Glutamatergic neuron (in vitro differentiated cells): ENCODE measurements around the gene NTM. TPM values are rescaled to one million over a fixed set of nuclear protein-coding genes. Genes with fewer than 3 reads are reported as not detected.

Source experiments
- DNase-seq: peaks from one replicate; pipeline ENCODE4 v3.0.0; 2022
- H3K27ac Mint-ChIP-seq: one replicate; pipeline ENCODE4 v1.8.0; 2020; ENCODE audit warnings: mild to moderate bottlenecking, mixed read lengths, inconsistent platforms; ENCODE audit not compliant: unreplicated experiment
- H3K27me3 Mint-ChIP-seq: one replicate; pipeline ENCODE4 v1.8.0; 2020; ENCODE audit warnings: mild to moderate bottlenecking, moderate library complexity, mixed read lengths, inconsistent platforms; ENCODE audit not compliant: unreplicated experiment
- H3K36me3 Mint-ChIP-seq: one replicate; pipeline ENCODE4 v1.8.0; 2020; ENCODE audit warnings: mild to moderate bottlenecking, mixed read lengths, inconsistent platforms; ENCODE audit not compliant: unreplicated experiment
- H3K4me1 Mint-ChIP-seq: one replicate; pipeline ENCODE4 v1.8.0; 2020; ENCODE audit warnings: mild to moderate bottlenecking, low read depth, mixed read lengths, inconsistent platforms; ENCODE audit not compliant: unreplicated experiment
- H3K4me3 Mint-ChIP-seq: one replicate; pipeline ENCODE4 v1.8.0; 2020; ENCODE audit warnings: mild to moderate bottlenecking, mixed read lengths, inconsistent platforms; ENCODE audit not compliant: unreplicated experiment
- H3K9me3 Mint-ChIP-seq: one replicate; pipeline ENCODE4 v1.8.0; 2020; ENCODE audit warnings: mild to moderate bottlenecking, moderate library complexity, mixed read lengths, inconsistent platforms; ENCODE audit not compliant: unreplicated experiment
- total RNA-seq: library from RNA; stranded (reverse); fragmentation: NEBNext Ultra II Directional; extraction: Animal tissue kit (Norgen Biotek cat#: 25700); gene quantifications from one replicate; pipeline ENCODE4 v1.2.1, GENCODE V29; 2021; ENCODE audit not compliant: unreplicated experiment
- TF ChIP-seq, protein P1 (sequence below): fragments of 200-600 bp; sonication (generic); IDR thresholded peaks from one replicate; pipeline ENCODE4 v1.5.0; 2021; ENCODE audit not compliant: partially characterized antibody, unreplicated experiment

NTM gene
- total RNA-seq, 1 donor from 2014 or later, result 1.2 TPM

DNA sequence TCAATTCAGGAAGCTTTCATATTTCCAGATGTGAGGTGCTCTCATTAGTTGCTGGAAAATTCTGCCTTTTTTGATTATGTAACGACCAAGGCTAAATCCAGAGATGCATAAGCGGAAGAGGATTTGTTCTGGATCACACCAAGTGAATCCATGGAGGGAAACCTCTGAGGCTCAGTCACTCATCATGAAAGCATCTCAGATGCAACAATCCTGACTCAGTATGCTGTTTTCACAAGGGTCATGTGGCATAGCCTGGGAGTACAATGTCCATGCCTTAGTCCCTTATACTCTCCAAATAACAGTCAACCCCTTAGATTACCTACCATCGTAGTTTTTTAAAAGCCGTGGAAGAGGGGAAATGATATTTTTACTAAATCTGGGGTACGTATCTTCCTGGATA lies 445.6 kb downstream of the NTM start:
- Mint-ChIP-seq H3K27me3 (no peaks in the 10 kb centered on the region), H3K27ac (no peak overlapping the region), H3K4me1 (peaks cover 2% of the 10 kb centered on the region), H3K36me3 (no peaks in the 10 kb centered on the region), H3K9me3 (no peaks in the 10 kb centered on the region), H3K4me3 (no peak overlapping the region)
- TF ChIP-seq, protein P1, sequence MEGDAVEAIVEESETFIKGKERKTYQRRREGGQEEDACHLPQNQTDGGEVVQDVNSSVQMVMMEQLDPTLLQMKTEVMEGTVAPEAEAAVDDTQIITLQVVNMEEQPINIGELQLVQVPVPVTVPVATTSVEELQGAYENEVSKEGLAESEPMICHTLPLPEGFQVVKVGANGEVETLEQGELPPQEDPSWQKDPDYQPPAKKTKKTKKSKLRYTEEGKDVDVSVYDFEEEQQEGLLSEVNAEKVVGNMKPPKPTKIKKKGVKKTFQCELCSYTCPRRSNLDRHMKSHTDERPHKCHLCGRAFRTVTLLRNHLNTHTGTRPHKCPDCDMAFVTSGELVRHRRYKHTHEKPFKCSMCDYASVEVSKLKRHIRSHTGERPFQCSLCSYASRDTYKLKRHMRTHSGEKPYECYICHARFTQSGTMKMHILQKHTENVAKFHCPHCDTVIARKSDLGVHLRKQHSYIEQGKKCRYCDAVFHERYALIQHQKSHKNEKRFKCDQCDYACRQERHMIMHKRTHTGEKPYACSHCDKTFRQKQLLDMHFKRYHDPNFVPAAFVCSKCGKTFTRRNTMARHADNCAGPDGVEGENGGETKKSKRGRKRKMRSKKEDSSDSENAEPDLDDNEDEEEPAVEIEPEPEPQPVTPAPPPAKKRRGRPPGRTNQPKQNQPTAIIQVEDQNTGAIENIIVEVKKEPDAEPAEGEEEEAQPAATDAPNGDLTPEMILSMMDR, result no peak
- DNase-seq, result no peak

DNA sequence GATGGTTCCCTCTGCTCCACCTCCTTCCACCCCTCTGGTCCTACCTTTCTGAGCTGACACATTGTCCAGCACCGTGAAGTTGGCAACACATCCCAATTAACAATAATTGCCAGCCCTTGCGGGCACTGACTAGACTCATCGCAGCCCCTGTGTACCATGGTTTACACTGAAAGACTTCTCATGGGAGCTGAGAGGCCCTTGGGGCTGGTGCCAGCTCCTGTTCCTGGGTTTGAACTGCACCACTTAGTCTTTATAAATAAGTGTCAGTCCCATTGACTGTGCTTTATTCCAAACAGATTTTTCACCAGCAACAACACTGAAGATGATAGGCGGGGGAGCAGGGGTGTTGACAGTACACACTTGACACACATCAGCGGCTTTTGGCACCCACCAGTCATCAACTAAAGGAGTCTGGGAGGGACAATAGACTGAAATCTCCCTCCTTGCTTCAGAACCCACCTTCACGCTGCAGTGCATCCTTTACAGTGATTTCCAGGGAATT lies 447.3 kb downstream of the NTM start:
- Mint-ChIP-seq H3K4me1 (peaks cover 2% of the 10 kb centered on the region), H3K36me3 (no peaks in the 10 kb centered on the region), H3K4me3 (no peak overlapping the region), H3K27me3 (no peaks in the 10 kb centered on the region), H3K9me3 (no peaks in the 10 kb centered on the region), H3K27ac (no peak overlapping the region)
- TF ChIP-seq, protein P1, result no peak
- no peak for DNase-seq

DNA sequence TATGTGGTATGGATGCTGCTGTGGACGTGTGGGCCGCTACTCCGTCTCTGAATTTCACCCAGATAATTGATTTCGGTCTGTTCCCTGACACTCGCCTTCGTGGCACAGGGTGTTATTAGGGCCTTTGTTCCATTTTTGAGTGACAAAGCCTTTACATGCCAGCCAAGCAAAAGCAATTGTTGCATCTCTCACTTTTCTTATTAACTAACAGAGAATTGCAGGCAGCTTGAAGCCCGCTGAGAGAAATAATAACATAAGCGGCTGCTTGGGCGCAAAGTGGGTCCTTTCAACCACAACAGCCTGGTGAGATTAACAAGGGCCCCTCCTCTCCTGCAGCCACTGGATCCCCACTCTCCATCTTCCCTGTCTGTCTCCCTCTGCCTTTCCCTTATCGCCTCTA lies 449.4 kb downstream of the NTM start:
- TF ChIP-seq, protein P1, result no peak
- H3K9me3 Mint-ChIP-seq, result no peaks in the 10 kb centered on the region
- no peak overlapping the region for H3K4me3 Mint-ChIP-seq
- DNase-seq, result no peak
- H3K27me3 Mint-ChIP-seq, result no peaks in the 10 kb centered on the region
- peaks cover 4% of the 10 kb centered on the region for H3K4me1 Mint-ChIP-seq
- H3K27ac Mint-ChIP-seq, result no peak overlapping the region
- no peaks in the 10 kb centered on the region for H3K36me3 Mint-ChIP-seq

DNA sequence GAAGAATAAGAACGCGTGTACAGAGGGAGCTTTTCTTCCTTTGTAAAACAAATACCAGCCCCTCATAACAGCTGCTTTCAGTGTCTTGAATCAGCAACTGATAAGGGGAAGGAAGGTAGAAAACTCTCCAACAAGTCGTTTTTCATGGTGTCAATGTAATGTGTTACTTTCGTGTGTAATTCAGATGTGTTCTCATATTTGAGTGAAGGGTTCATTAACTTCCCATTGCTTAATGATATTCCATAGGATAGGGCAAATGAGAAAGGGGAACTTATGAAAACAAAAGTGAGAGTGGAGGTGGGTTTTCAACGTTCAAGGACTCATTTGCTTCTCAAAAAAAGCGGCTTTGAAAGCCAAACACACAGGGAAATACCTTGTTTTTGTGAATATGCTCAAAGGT lies 452.1 kb downstream of the NTM start:
- TF ChIP-seq, protein P1, result no peak
- H3K4me3 Mint-ChIP-seq, result no peak overlapping the region
- DNase-seq, result no peak
- H3K36me3 Mint-ChIP-seq, result no peaks in the 10 kb centered on the region
- H3K27ac Mint-ChIP-seq, result no peak overlapping the region
- peaks cover 4% of the 10 kb centered on the region for H3K4me1 Mint-ChIP-seq
- H3K9me3 Mint-ChIP-seq, result no peaks in the 10 kb centered on the region
- no peaks in the 10 kb centered on the region for H3K27me3 Mint-ChIP-seq

DNA sequence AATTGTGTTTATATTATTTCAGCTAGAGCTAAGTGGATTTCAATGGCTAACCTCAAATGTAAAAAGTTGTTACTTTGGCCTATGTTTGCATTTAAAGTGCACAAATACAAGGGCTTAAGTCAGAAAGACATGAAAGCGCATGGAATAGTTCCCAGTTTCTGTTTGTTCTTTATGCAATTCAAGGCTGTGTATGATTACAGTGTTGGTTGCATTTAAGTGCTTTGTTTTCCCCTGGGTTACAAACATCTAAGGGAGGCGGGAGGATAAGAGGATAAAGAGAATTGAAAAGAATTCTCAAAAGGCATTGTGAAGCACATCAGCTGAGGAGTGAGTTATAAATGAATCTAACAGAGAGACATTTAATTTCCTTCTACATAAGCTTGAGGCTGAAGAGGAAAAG lies 453.4 kb downstream of the NTM start:
- Mint-ChIP-seq H3K9me3 (no peaks in the 10 kb centered on the region), H3K27me3 (no peaks in the 10 kb centered on the region), H3K36me3 (no peaks in the 10 kb centered on the region), H3K4me3 (no peak overlapping the region), H3K27ac (no peak overlapping the region), H3K4me1 (peaks cover 4% of the 10 kb centered on the region)
- no peak for DNase-seq
- TF ChIP-seq, protein P1, result no peak
